OCI-LY3 (cell line): ENCODE measurements around the gene DCUN1D3.

Source experiments
- H2AFZ ChIP-seq: fragments of 200-600, 300-600 bp; shearing (Covaris generic); 2 replicates; pipeline ENCODE4 v1.6.0; 2014; ENCODE audit warnings: antibody characterized with exemption, low read depth, low read length
- H3K27ac ChIP-seq: fragments of 200-600, 300-600 bp; sonication (generic); 2 replicates; pipeline ENCODE4 v1.5.1; 2014; ENCODE audit warnings: mild to moderate bottlenecking, low read length, moderate library complexity, mixed read lengths
- H3K27me3 ChIP-seq: fragments of 200-600, 300-600 bp; sonication (generic); 2 replicates; pipeline ENCODE4 v1.6.1; 2014; ENCODE audit warnings: low read depth, low read length, mixed read lengths
- H3K36me3 ChIP-seq: fragments of 200-600, 300-600 bp; sonication (generic); replicated peaks from 2 replicates; pipeline ENCODE3; 2014; ENCODE audit warnings: low read depth, low read length, mixed read lengths
- H3K4me1 ChIP-seq: fragments of 300-600, 200-600 bp; sonication (generic); 2 replicates; pipeline ENCODE4 v1.6.1; 2014; ENCODE audit warnings: low read length, mixed read lengths
- H3K4me2 ChIP-seq: fragments of 200-600, 300-600 bp; sonication (generic); 2 replicates; pipeline ENCODE4 v1.6.1; 2014; ENCODE audit warnings: low read length, mixed read lengths
- H3K4me3 ChIP-seq: fragments of 300-600, 200-600 bp; sonication (generic); 2 replicates; pipeline ENCODE4 v1.5.1; 2014; ENCODE audit warnings: antibody characterized with exemption, mild to moderate bottlenecking, low read length, moderate library complexity
- H3K79me2 ChIP-seq: fragments of 300-600, 200-600 bp; shearing (Covaris generic); 2 replicates; pipeline ENCODE4 v1.6.1; 2014; ENCODE audit warnings: mild to moderate bottlenecking, low read length, mixed read lengths
- H3K9ac ChIP-seq: fragments of 300-600, 200-600 bp; shearing (Covaris generic); 2 replicates; pipeline ENCODE4 v1.6.0; 2014; ENCODE audit warnings: mild to moderate bottlenecking, low read length, moderate library complexity
- H3K9me3 ChIP-seq: fragments of 200-600, 300-600 bp; shearing (Covaris generic); 2 replicates; pipeline ENCODE4 v1.6.1; 2014; ENCODE audit warnings: low read length, mixed read lengths; ENCODE audit not compliant: insufficient read depth
- H4K20me1 ChIP-seq: fragments of 200-600, 300-600 bp; sonication (generic); 2 replicates; pipeline ENCODE4 v1.6.1; 2016; ENCODE audit warnings: low read length, mixed read lengths; ENCODE audit not compliant: insufficient read depth
- CTCF ChIP-seq: fragments of 200-600, 300-600 bp; sonication (generic); IDR thresholded peaks from 2 replicates; pipeline ENCODE4 v1.5.1; 2014; ENCODE audit warnings: antibody characterized with exemption, low read length, low read depth
- EZH2phosphoT487 ChIP-seq: fragments of 200-600 bp; shearing (Covaris generic); IDR thresholded peaks from 2 replicates; pipeline ENCODE4 v1.6.1; 2018; ENCODE audit warnings: antibody characterized with exemption, mixed run types, low read depth

DCUN1D3 gene

GRCh38 chr16:20879175-20880040 is 20.8 kb downstream of the DCUN1D3 start:
- H3K27ac ChIP-seq = no peak overlapping the region
- H3K4me3 ChIP-seq = peak overlapping the region; percentile 22
- H3K9me3 ChIP-seq = no peaks in the 10 kb centered on the region
- no peak overlapping the region for H2AFZ ChIP-seq
- H3K4me2 ChIP-seq = peak overlapping the region; percentile 67
- H3K27me3 ChIP-seq = no peaks in the 10 kb centered on the region
- peaks cover 6% of the 10 kb centered on the region for H3K36me3 ChIP-seq
- H3K9ac ChIP-seq = no peak overlapping the region
- no peak for TF ChIP-seq CTCF
- TF ChIP-seq EZH2phosphoT487 = no peak
- peaks cover 6% of the 10 kb centered on the region; the same call in 1 of the 2 replicates for H4K20me1 ChIP-seq
- peaks cover 33% of the 10 kb centered on the region for H3K4me1 ChIP-seq
- peaks cover 4% of the 10 kb centered on the region; the same call in 1 of the 2 replicates for H3K79me2 ChIP-seq

GRCh38 chr16:20878682-20879147 is 21.4 kb downstream of the DCUN1D3 start:
- TF ChIP-seq CTCF (no peak), EZH2phosphoT487 (no peak)
- H4K20me1 ChIP-seq = peaks cover 12% of the 10 kb centered on the region
- H3K36me3 ChIP-seq = peaks cover 6% of the 10 kb centered on the region
- no peaks in the 10 kb centered on the region for H3K27me3 ChIP-seq
- peaks cover 40% of the 10 kb centered on the region for H3K4me1 ChIP-seq
- H3K79me2 ChIP-seq = peaks cover 4% of the 10 kb centered on the region; the same call in 1 of the 2 replicates
- no peak overlapping the region for H2AFZ ChIP-seq
- H3K4me3 ChIP-seq = peak overlapping the region; percentile 22
- no peak overlapping the region for H3K9ac ChIP-seq
- no peak overlapping the region for H3K27ac ChIP-seq
- H3K4me2 ChIP-seq = peak overlapping the region; percentile 67
- H3K9me3 ChIP-seq = no peaks in the 10 kb centered on the region

GRCh38 chr16:20875355-20875650 is 24.9 kb downstream of the DCUN1D3 start:
- peaks cover 61% of the 10 kb centered on the region for H3K4me1 ChIP-seq
- 0 out of 2 replicates have a peak, but pooled peaks cover 4% of the 10 kb centered on the region for H3K27me3 ChIP-seq
- peak overlapping the region; percentile 23 for H3K4me3 ChIP-seq
- no peak overlapping the region for H2AFZ ChIP-seq
- peak overlapping the region; percentile 64 for H3K27ac ChIP-seq
- H3K36me3 ChIP-seq = peaks cover 6% of the 10 kb centered on the region
- no peak overlapping the region for H3K9ac ChIP-seq
- peaks cover 4% of the 10 kb centered on the region; the same call in 1 of the 2 replicates for H3K79me2 ChIP-seq
- TF ChIP-seq EZH2phosphoT487 (no peak), CTCF (no peak)
- H3K4me2 ChIP-seq = peak overlapping the region; percentile 60
- H3K9me3 ChIP-seq = no peaks in the 10 kb centered on the region
- peaks cover 23% of the 10 kb centered on the region for H4K20me1 ChIP-seq

- peaks cover 6% of the 10 kb centered on the region for H3K36me3 ChIP-seq
- H4K20me1 ChIP-seq = peaks cover 30% of the 10 kb centered on the region
- H3K9ac ChIP-seq = no peak overlapping the region
- peak overlapping the region; percentile 23 for H3K4me3 ChIP-seq
- H3K79me2 ChIP-seq = peaks cover 4% of the 10 kb centered on the region; the same call in 1 of the 2 replicates
- 0 out of 2 replicates have a peak, but pooled peaks cover 4% of the 10 kb centered on the region for H3K27me3 ChIP-seq
- TF ChIP-seq CTCF = no peak
- TF ChIP-seq EZH2phosphoT487 = no peak
- peak overlapping the region; percentile 64 for H3K27ac ChIP-seq
- peaks cover 54% of the 10 kb centered on the region for H3K4me1 ChIP-seq
- H3K9me3 ChIP-seq = no peaks in the 10 kb centered on the region
- peak overlapping the region; percentile 60 for H3K4me2 ChIP-seq
- no peak overlapping the region for H2AFZ ChIP-seq
These were observed 26.0 kb downstream of the DCUN1D3 start for GRCh38 chr16:20874088-20874581.
